H9 (cell line): ENCODE measurements around the gene EMC9. TPM values are rescaled to one million over a fixed set of nuclear protein-coding genes. Genes with fewer than 3 reads are reported as not detected.
A peak's percentile ranks its signal among the peaks of the same experiment; 100 is the strongest.

Source experiments
- DNase-seq: peaks from one replicate; pipeline ENCODE4 v3.0.0-alpha.2; 2017
- H2AFZ ChIP-seq: one replicate; pipeline ENCODE4 v1.6.1; 2013; ENCODE audit warnings: mild to moderate bottlenecking, low read length, control low read depth, moderate library complexity
- H2AK5ac ChIP-seq: 2 replicates; pipeline ENCODE4 v1.6.1; 2013; ENCODE audit warnings: low read length, control low read depth, mixed read lengths; ENCODE audit not compliant: insufficient read length
- H2BK120ac ChIP-seq: one replicate; pipeline ENCODE4 v1.6.1; 2013; ENCODE audit warnings: low read depth, mild to moderate bottlenecking, low read length, control low read depth, inconsistent platforms; ENCODE audit not compliant: poor library complexity, severe bottlenecking
- H2BK12ac ChIP-seq: 2 replicates; pipeline ENCODE4 v1.6.1; 2013; ENCODE audit warnings: low read length, control low read depth, mixed read lengths, low read depth; ENCODE audit not compliant: insufficient read length
- H2BK15ac ChIP-seq: 2 replicates; pipeline ENCODE4 v1.6.1; 2013; ENCODE audit warnings: low read depth, low read length, control low read depth
- H2BK20ac ChIP-seq: one replicate; pipeline ENCODE4 v1.6.1; 2013; ENCODE audit warnings: low read depth, mild to moderate bottlenecking, low read length, control low read depth, inconsistent platforms; ENCODE audit not compliant: poor library complexity, severe bottlenecking
- H2BK5ac ChIP-seq: 2 replicates; pipeline ENCODE4 v1.6.1; 2013; ENCODE audit warnings: low read length, control low read depth, mixed read lengths; ENCODE audit not compliant: insufficient read length
- H3K14ac ChIP-seq: 2 replicates; pipeline ENCODE4 v1.6.1; 2013; ENCODE audit warnings: low read length, control low read depth; ENCODE audit not compliant: insufficient read depth
- H3K18ac ChIP-seq: 2 replicates; pipeline ENCODE4 v1.6.1; 2013; ENCODE audit warnings: low read depth, mild to moderate bottlenecking, mixed read lengths, low read length, control low read depth; ENCODE audit not compliant: insufficient read length
- H3K23ac ChIP-seq: 2 replicates; pipeline ENCODE4 v1.6.1; 2013; ENCODE audit warnings: low read length, control low read depth, mixed read lengths, low read depth; ENCODE audit not compliant: insufficient read length
- H3K23me2 ChIP-seq: 2 replicates; pipeline ENCODE4 v1.6.1; 2013; ENCODE audit warnings: low read depth, mild to moderate bottlenecking, mixed read lengths, low read length, control low read depth; ENCODE audit not compliant: insufficient read length, poor library complexity, severe bottlenecking
- H3K27ac ChIP-seq: 2 replicates; pipeline ENCODE4 v1.5.1; 2013; ENCODE audit warnings: low read length, control low read depth, mixed read lengths, low read depth; ENCODE audit not compliant: insufficient read length
- H3K27me3 ChIP-seq: 2 replicates; pipeline ENCODE4 v1.6.1; 2013; ENCODE audit warnings: low read length, control low read depth, inconsistent platforms; ENCODE audit not compliant: insufficient read depth
- H3K4ac ChIP-seq: 2 replicates; pipeline ENCODE4 v1.6.1; 2013; ENCODE audit warnings: low read depth, mild to moderate bottlenecking, control low read depth, inconsistent platforms, low read length, moderate library complexity
- H3K4me1 ChIP-seq: 2 replicates; pipeline ENCODE4 v1.6.1; 2013; ENCODE audit warnings: low read length, control low read depth, inconsistent platforms; ENCODE audit not compliant: insufficient read depth
- H3K4me2 ChIP-seq: 2 replicates; pipeline ENCODE4 v1.6.1; 2013; ENCODE audit warnings: low read length, control low read depth, mixed read lengths; ENCODE audit not compliant: insufficient read length, insufficient read depth
- H3K56ac ChIP-seq: 2 replicates; pipeline ENCODE4 v1.6.1; 2013; ENCODE audit warnings: low read depth, mild to moderate bottlenecking, mixed read lengths, low read length, control low read depth; ENCODE audit not compliant: insufficient read length
- H3K79me1 ChIP-seq: 2 replicates; pipeline ENCODE4 v1.6.1; 2013; ENCODE audit warnings: low read depth, mild to moderate bottlenecking, moderate library complexity, low read length, control low read depth, inconsistent platforms; ENCODE audit not compliant: insufficient read depth, poor library complexity, severe bottlenecking
- H3K79me2 ChIP-seq: 2 replicates; pipeline ENCODE4 v1.6.1; 2013; ENCODE audit warnings: low read length, control low read depth, inconsistent platforms; ENCODE audit not compliant: insufficient read depth
- H3K9ac ChIP-seq: 2 replicates; pipeline ENCODE4 v1.6.1; 2013; ENCODE audit warnings: low read length, control low read depth, mixed read lengths; ENCODE audit not compliant: insufficient read length; ENCODE audit errors: extremely low read depth
- H3K9me3 ChIP-seq: one replicate; pipeline ENCODE4 v1.6.1; 2013; ENCODE audit warnings: low read depth, low read length, inconsistent platforms; ENCODE audit not compliant: control insufficient read depth
- H3T11ph ChIP-seq: one replicate; pipeline ENCODE4 v1.6.1; 2013; ENCODE audit warnings: mild to moderate bottlenecking, low read length, control low read depth, inconsistent platforms
- H4K20me1 ChIP-seq: one replicate; pipeline ENCODE4 v1.6.1; 2013; ENCODE audit not compliant: control insufficient read depth, insufficient read length, insufficient read depth
- H4K5ac ChIP-seq: 2 replicates; pipeline ENCODE4 v1.6.1; 2013; ENCODE audit warnings: low read depth, mild to moderate bottlenecking, mixed read lengths, low read length, control low read depth; ENCODE audit not compliant: insufficient read length
- H4K8ac ChIP-seq: replicated peaks from 2 replicates; pipeline ENCODE4 v1.6.1; 2013; ENCODE audit warnings: low read length, control low read depth, mixed read lengths, low read depth; ENCODE audit not compliant: insufficient read length
- H4K91ac ChIP-seq: 2 replicates; pipeline ENCODE4 v1.6.1; 2013; ENCODE audit warnings: low read depth, mild to moderate bottlenecking, moderate library complexity, mixed read lengths, low read length, control low read depth; ENCODE audit not compliant: insufficient read length
- H3K27ac Mint-ChIP-seq, 3 experiments: 2 replicates in 2 of 3; 3 replicates in 1 of 3; pipeline ENCODE4 v1.8.0; 2020 to 2021; ENCODE audit warnings: mixed read lengths in 3 of 3, mild to moderate bottlenecking in 1 of 3, moderate library complexity in 1 of 3
- H3K27me3 Mint-ChIP-seq: 2 replicates; pipeline ENCODE4 v1.8.0; 2021; ENCODE audit warnings: low read depth, mild to moderate bottlenecking, moderate library complexity, mixed read lengths
- H3K36me3 Mint-ChIP-seq, 3 experiments: 2 replicates in 2 of 3; 3 replicates in 1 of 3; pipeline ENCODE4 v1.8.0; 2020 to 2021; ENCODE audit warnings: low read depth in 3 of 3, mixed read lengths in 3 of 3; ENCODE audit not compliant: insufficient read depth in 1 of 3
- H3K4me1 Mint-ChIP-seq, 2 experiments: 2 replicates each; pipeline ENCODE4 v1.8.0; 2020; ENCODE audit warnings: mixed read lengths in 2 of 2
- H3K4me3 Mint-ChIP-seq, 2 experiments: 2 replicates in 1 of 2; 3 replicates in 1 of 2; pipeline ENCODE4 v1.8.0; 2020 to 2021; ENCODE audit warnings: mild to moderate bottlenecking in 2 of 2, mixed read lengths in 2 of 2, moderate library complexity in 1 of 2
- H3K9me3 Mint-ChIP-seq, 2 experiments: 2 replicates in 1 of 2; 3 replicates in 1 of 2; pipeline ENCODE4 v1.8.0; 2020; ENCODE audit warnings: mild to moderate bottlenecking in 2 of 2, mixed read lengths in 2 of 2, moderate library complexity in 1 of 2
- WGBS: extraction: QIAGEN DNeasy Blood & Tissue Kit; methylation state at CpG from one replicate; pipeline ENCODE4 v1.1.7; 2013; ENCODE audit warnings: missing lambda C conversion rate, low lambda C conversion rate, mixed read lengths; ENCODE audit not compliant: insufficient read length; ENCODE audit errors: extremely low coverage; 5-methylcytosine and 5-hydroxymethylcytosine counted together
- total RNA-seq: library from RNA; stranded (reverse); gene quantifications from 2 replicates; pipeline ENCODE4 v1.2.1, GENCODE V29; 2021
- TF ChIP-seq, protein P1 (sequence below): fragments of 200-600 bp; sonication (generic); conservative IDR thresholded peaks from 3 replicates; pipeline ENCODE4 v1.8.0; 2021; ENCODE audit warnings: antibody characterized with exemption, mild to moderate bottlenecking

The EMC9 gene
- total RNA-seq, 1 experiment from 2014 or later = 52.9 TPM

DNA sequence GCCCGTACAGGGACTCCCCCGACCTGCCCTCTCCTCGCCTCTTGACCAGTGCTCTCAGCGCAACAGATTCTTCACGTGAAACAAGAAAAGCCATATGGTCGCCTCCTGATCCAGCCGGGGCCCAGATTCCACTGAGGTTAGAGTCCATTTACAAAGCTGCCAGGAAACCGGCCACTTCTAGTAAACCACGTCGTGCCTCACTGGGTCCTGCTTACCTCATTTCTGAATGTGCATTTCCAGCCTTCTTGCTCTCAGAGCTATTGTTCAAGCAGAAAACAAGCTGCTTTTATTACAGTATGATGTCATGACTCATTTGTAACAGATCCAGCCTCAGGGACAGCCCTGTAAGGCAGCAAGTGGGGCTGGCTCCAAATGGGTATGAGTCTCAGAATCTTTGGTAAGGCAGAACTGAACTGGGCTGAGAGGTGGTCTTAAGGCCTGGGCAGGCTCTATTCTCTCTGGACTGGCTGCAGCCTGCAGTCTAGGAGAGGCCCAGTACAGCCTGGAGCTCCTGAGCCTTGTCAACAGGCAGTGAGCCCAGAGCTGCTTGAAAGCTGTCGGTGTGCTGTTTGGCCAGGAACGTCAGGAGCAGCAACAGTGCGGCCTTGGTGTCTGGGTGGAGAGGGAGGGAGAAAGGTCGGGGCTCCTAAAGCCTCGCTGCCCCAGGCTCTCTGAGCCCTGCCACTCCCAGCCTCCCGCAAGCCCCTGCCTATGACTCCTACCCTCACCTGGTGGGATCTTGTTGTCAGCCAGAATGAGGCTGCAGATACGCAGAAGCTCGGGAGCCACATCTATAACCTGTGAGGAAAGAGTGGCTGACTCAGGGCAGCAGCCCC, 38.8 kb upstream of the EMC9 start:
- H3K4me1 ChIP-seq = no peaks in the 10 kb centered on the region
- H3K4me2 ChIP-seq = no peak overlapping the region
- no peak overlapping the region for H3K18ac ChIP-seq
- H3K56ac ChIP-seq = no peak overlapping the region
- no peak overlapping the region for H2BK5ac ChIP-seq
- DNase-seq = no peak
- TF ChIP-seq, protein P1, sequence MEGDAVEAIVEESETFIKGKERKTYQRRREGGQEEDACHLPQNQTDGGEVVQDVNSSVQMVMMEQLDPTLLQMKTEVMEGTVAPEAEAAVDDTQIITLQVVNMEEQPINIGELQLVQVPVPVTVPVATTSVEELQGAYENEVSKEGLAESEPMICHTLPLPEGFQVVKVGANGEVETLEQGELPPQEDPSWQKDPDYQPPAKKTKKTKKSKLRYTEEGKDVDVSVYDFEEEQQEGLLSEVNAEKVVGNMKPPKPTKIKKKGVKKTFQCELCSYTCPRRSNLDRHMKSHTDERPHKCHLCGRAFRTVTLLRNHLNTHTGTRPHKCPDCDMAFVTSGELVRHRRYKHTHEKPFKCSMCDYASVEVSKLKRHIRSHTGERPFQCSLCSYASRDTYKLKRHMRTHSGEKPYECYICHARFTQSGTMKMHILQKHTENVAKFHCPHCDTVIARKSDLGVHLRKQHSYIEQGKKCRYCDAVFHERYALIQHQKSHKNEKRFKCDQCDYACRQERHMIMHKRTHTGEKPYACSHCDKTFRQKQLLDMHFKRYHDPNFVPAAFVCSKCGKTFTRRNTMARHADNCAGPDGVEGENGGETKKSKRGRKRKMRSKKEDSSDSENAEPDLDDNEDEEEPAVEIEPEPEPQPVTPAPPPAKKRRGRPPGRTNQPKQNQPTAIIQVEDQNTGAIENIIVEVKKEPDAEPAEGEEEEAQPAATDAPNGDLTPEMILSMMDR = no peak
- H3K4me1 Mint-ChIP-seq = no peaks in the 10 kb centered on the region
- WGBS = no CpG with 5 or more reads among the region's 18 CpGs
- no peak overlapping the region for H4K8ac ChIP-seq
- no peak overlapping the region for H3K27ac ChIP-seq
- no peak overlapping the region for H2AFZ ChIP-seq
- H2BK120ac ChIP-seq = no peak overlapping the region
- H3T11ph ChIP-seq = no peak overlapping the region
- H3K9ac ChIP-seq = no peak overlapping the region
- H4K20me1 ChIP-seq = no peaks in the 10 kb centered on the region
- no peak overlapping the region for H3K23ac ChIP-seq
- H3K27ac Mint-ChIP-seq = no peak overlapping the region
- H2AK5ac ChIP-seq = no peak overlapping the region
- H4K91ac ChIP-seq = no peak overlapping the region
- no peak overlapping the region for H2BK15ac ChIP-seq
- H3K27me3 Mint-ChIP-seq = no peaks in the 10 kb centered on the region; the same call in 1 of the 2 replicates
- no peak overlapping the region for H3K14ac ChIP-seq
- H3K9me3 ChIP-seq = no peaks in the 10 kb centered on the region
- no peaks in the 10 kb centered on the region for H3K9me3 Mint-ChIP-seq
- no peak overlapping the region for H2BK20ac ChIP-seq
- no peaks in the 10 kb centered on the region for H3K79me1 ChIP-seq
- H3K4me3 Mint-ChIP-seq = 0 out of 5 replicates have a peak overlapping the region, but pooled peaks of 1 of the 2 experiments have one; percentile 10
- no peaks in the 10 kb centered on the region for H3K27me3 ChIP-seq
- H2BK12ac ChIP-seq = no peak overlapping the region
- peaks cover 38 to 80% (median 66%) of the 10 kb centered on the region in 3 experiments for H3K36me3 Mint-ChIP-seq
- no peaks in the 10 kb centered on the region for H3K23me2 ChIP-seq
- H3K4ac ChIP-seq = no peak overlapping the region
- H3K79me2 ChIP-seq = no peaks in the 10 kb centered on the region
- H4K5ac ChIP-seq = no peak overlapping the region
